HG03103 (cell line): ENCODE measurements around the gene TBC1D3.
"Not testable (repeated sequence)": the region's sequence is repeated elsewhere in the genome, so short reads cannot be mapped to it uniquely, and the experiment has no call there.

Source experiments
- ATAC-seq: cut with Tn5 transposase; IDR thresholded peaks from one replicate; pipeline ENCODE4 v1.9.1; 2021; ENCODE audit warnings: low read depth; ENCODE audit not compliant: unreplicated experiment

TBC1D3 gene

GRCh38 chr17:38192455-38192854 lies at the start of gene TBC1D3:
Gene TBC1D3 (minus strand): TSS chr17:38192555. CDS start chr17:38191029, 1,526 bp downstream.
- not testable (repeated sequence) for ATAC-seq

- ATAC-seq = not testable (repeated sequence)
These were observed 40.4 kb upstream of the TBC1D3 start for GRCh38 chr17:38232790-38233189.

GRCh38 chr17:38225844-38226495 lies 33.6 kb upstream of the TBC1D3 start:
- ATAC-seq = not testable (repeated sequence)

GRCh38 chr17:38220867-38221266 lies 28.5 kb upstream of the TBC1D3 start:
- ATAC-seq = not testable (repeated sequence)

- ATAC-seq = not testable (repeated sequence)
These were observed 7.9 kb upstream of the TBC1D3 start for GRCh38 chr17:38200271-38200670.

GRCh38 chr17:38134860-38135259 lies 57.5 kb downstream of the TBC1D3 start:
- ATAC-seq = not testable (repeated sequence)
